GM12872 (cell line): ENCODE measurements around the gene GPBP1.

Experiments used
- CTCF ChIP-seq: IDR thresholded peaks from 3 replicates; pipeline ENCODE4 v1.5.1; 2011; ENCODE audit warnings: low read depth, mild to moderate bottlenecking, low read length, moderate library complexity; ENCODE audit not compliant: insufficient read depth

The GPBP1 gene

DNA sequence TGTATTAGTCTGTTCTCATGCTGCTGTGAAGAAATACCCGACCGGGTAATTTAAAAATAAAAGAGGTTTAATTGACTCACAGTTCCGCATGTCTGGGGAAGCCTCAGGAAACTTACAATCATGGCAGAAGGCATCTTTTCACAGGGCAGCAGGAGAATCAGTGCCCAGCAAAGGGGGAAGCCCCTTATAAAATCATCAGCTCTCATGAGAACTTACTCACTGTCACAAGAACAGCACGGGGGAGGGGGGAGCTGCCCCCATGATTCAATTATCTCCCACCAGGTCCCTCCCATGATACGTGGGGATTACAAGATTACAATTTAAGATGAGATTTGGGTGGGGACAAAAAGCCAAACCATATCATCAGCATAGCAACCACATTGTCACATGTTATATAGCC lies 102.5 kb downstream of the GPBP1 start:
- no peak for TF ChIP-seq CTCF

DNA sequence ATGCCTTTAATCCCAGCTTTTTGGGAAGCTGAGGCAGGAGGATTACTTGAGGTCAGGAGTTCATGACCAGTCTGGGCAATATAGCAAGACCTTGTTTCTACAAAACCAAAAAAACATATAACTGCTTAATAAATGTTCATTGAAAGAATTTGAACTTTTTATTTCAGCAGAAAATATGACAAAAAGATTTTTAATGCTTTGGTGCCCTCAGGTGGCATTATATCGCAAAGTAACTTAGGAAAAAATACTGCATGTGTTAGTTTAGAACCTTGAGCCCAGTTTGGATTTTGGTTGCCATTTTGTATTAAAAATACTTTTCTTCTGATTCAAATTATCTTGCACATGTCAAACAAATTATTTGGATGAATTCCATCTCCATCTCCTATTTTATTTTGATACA lies 103.2 kb downstream of the GPBP1 start:
- TF ChIP-seq CTCF, result no peak

DNA sequence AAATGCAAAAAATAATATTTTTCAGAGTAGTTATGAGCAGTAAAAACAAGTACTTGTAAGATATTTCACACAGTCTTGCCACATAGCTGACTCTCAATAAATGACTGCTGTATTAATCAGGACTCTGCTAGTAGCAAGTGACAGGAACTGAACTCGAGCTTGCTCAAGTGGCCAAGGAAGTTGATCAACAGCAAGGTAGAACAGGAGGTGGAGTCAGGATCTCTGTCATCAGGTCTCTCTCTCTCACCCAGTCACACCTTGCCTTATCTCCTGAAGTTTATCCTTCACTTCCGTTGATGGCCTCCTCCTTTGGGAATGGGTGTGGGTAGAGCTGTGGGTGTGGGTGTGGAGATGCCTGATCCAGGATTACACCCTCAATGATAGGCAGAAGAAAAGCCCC lies 107.0 kb downstream of the GPBP1 start:
- no peak for TF ChIP-seq CTCF

DNA sequence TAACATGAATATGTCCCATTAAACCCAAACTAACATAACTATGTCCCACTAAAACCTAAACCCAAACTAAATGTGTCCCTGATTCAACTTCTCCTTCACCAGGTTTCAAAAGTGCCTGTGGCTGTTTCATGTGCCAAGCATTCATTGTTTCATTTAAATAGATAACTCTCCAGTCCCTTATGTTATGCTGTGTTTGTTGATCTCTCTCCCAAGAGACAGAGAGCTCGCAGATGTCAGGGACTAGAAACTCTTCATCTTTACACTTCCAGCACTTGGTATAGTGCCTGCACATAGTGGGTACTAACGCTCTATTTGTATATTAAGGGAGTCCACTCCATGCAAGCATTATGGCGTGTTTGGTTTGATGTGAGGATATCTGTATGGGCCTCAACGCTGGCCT lies 118.0 kb downstream of the GPBP1 start:
- TF ChIP-seq CTCF, result no peak

- TF ChIP-seq CTCF, result no peak
Measured at GRCh38 chr5:57292336-57292735, 118.5 kb downstream of the GPBP1 start.

- peak; percentile 78 for TF ChIP-seq CTCF
Measured at GRCh38 chr5:57298295-57298984, 124.6 kb downstream of the GPBP1 start.

DNA sequence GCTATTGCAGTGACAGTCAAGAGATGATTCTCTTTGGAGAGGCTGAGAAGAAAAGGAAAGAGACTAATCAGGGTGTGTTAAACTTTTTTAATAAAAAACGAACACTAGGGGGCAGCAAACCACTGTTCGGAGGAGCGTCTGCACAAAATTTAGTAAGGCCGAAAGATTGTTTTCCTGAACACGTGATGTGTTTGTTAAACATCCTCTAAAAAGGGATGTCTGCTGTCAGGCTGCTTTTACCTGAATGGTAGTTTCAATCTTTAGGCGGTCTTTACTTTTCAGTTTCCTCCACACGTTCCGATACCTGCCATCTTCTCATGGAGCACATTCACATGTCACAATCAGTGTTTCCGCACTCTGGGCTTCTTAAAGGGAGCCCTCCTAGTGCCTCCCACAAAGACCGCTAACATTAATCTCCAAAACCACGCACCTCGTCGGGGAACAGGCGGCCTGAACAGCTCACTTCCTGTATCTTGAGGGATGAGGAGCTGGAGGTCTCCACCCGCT lies 125.2 kb downstream of the GPBP1 start:
- TF ChIP-seq CTCF, result peak; percentile 64
